Measurements from ENCODE around the gene WARS2.
"Not testable (repeated sequence)": the region's sequence is repeated elsewhere in the genome, so short reads cannot be mapped to it uniquely, and the experiment has no call there.

- TF ChIP-seq POLR2AphosphoS5, CTCF (IDR thresholded peaks at IDR 0.05): not testable (repeated sequence)
These were observed 16.3 kb upstream of the WARS2 start for GRCh38 chr1:119156761-119157160.
